NCI-H2171 (cell line): ENCODE measurements around the gene FOXF1.

Experiments used
- DNase-seq: peaks from one replicate; lab custom pipeline; 2025; lab: John Stamatoyannopoulos, UW

Gene FOXF1

GRCh38 chr16:86505185-86505898 lies 5.0 kb upstream of the FOXF1 start:
- no peak for DNase-seq

GRCh38 chr16:86505899-86506864 lies 4.1 kb upstream of the FOXF1 start:
- DNase-seq: no peak

GRCh38 chr16:86507173-86508027 lies 2.9 kb upstream of the FOXF1 start:
- DNase-seq: no peak

GRCh38 chr16:86508028-86508946 lies 2.0 kb upstream of the FOXF1 start:
- no peak for DNase-seq

- no peak for DNase-seq
Measured at GRCh38 chr16:86508947-86509758, 1.2 kb upstream of the FOXF1 start.

- no peak for DNase-seq
Measured at GRCh38 chr16:86509759-86510464, 415 bp upstream of the FOXF1 start.

GRCh38 chr16:86511317-86512161 lies 1.2 kb downstream of the FOXF1 start:
- no peak for DNase-seq

GRCh38 chr16:86512301-86512859 lies 2.1 kb downstream of the FOXF1 start:
- DNase-seq: no peak

- no peak for DNase-seq
Measured at GRCh38 chr16:86512860-86513470, 2.6 kb downstream of the FOXF1 start.

- no peak for DNase-seq
Measured at GRCh38 chr16:86513471-86514277, 3.3 kb downstream of the FOXF1 start.

GRCh38 chr16:86514481-86515376 lies 4.4 kb downstream of the FOXF1 start:
- no peak for DNase-seq

- DNase-seq: no peak
Measured at GRCh38 chr16:86515413-86515776, 5.1 kb downstream of the FOXF1 start.

GRCh38 chr16:86515777-86516622 lies 5.7 kb downstream of the FOXF1 start:
- no peak for DNase-seq

GRCh38 chr16:86516623-86517003 lies 6.3 kb downstream of the FOXF1 start:
- no peak for DNase-seq

- no peak for DNase-seq
Measured at GRCh38 chr16:86517033-86517432, 6.7 kb downstream of the FOXF1 start.
